Measurements from ENCODE around the gene BCO1.

Gene BCO1

GRCh38 chr16:81231014-81231413 lies 7.5 kb upstream of the BCO1 start:
- no peak overlapping the region for H3K4me3 ChIP-seq (ENCODE audit: low read length)
- DNase-seq (ENCODE audit: low read depth, low spot score), result no peak
- no peaks in the 10 kb centered on the region for H3K36me3 ChIP-seq (ENCODE audit: control insufficient read depth, insufficient read depth, low read length)
- H3K27me3 ChIP-seq (ENCODE audit: control insufficient read depth, insufficient read depth, low read length), result no peaks in the 10 kb centered on the region
- H3K27ac ChIP-seq (ENCODE audit: low read length), result no peak overlapping the region
- H3K4me1 ChIP-seq (ENCODE audit: control insufficient read depth, insufficient read depth, low read length), result no peaks in the 10 kb centered on the region
- H3K9me3 ChIP-seq (ENCODE audit: control insufficient read depth, insufficient read depth, low read length), result no peaks in the 10 kb centered on the region
- WGBS (ENCODE audit: insufficient coverage, insufficient read length), result no CpG with 5 or more reads among the region's 5 CpGs

GRCh38 chr16:81232740-81233367 lies 5.6 kb upstream of the BCO1 start:
- WGBS (ENCODE audit: insufficient coverage, insufficient read length), result no CpG with 5 or more reads among the region's 8 CpGs

GRCh38 chr16:81237282-81237681 lies 1.2 kb upstream of the BCO1 start:
- H3K4me1 ChIP-seq (ENCODE audit: control insufficient read depth, insufficient read depth, low read length), result peaks cover 5% of the 10 kb centered on the region
- H3K36me3 ChIP-seq (ENCODE audit: control insufficient read depth, insufficient read depth, low read length), result no peaks in the 10 kb centered on the region
- H3K9me3 ChIP-seq (ENCODE audit: control insufficient read depth, insufficient read depth, low read length), result no peaks in the 10 kb centered on the region
- WGBS (ENCODE audit: insufficient coverage, insufficient read length), result no CpG with 5 or more reads among the region's 8 CpGs
- H3K4me3 ChIP-seq (ENCODE audit: low read length), result no peak overlapping the region
- H3K27me3 ChIP-seq (ENCODE audit: control insufficient read depth, insufficient read depth, low read length), result no peaks in the 10 kb centered on the region
- no peak overlapping the region for H3K27ac ChIP-seq (ENCODE audit: low read length)
- DNase-seq (ENCODE audit: low read depth, low spot score), result no peak

More at GRCh38 chr16:81232740-81233367, 5.6 kb upstream of the BCO1 start:
- Histone ChIP-seq H3K4me1 (ENCODE audit: control insufficient read depth, insufficient read depth, low read length) (peaks cover 4% of the 10 kb centered on the region; the same call in 1 of the 2 replicates), H3K9me3 (ENCODE audit: control insufficient read depth, insufficient read depth, low read length) (no peaks in the 10 kb centered on the region), H3K27ac (ENCODE audit: low read length) (no peak overlapping the region), H3K27me3 (ENCODE audit: control insufficient read depth, insufficient read depth, low read length) (no peaks in the 10 kb centered on the region), H3K36me3 (ENCODE audit: control insufficient read depth, insufficient read depth, low read length) (no peaks in the 10 kb centered on the region), H3K4me3 (ENCODE audit: low read length) (no peak overlapping the region)
- no peak for DNase-seq (ENCODE audit: low read depth, low spot score)

DNA sequence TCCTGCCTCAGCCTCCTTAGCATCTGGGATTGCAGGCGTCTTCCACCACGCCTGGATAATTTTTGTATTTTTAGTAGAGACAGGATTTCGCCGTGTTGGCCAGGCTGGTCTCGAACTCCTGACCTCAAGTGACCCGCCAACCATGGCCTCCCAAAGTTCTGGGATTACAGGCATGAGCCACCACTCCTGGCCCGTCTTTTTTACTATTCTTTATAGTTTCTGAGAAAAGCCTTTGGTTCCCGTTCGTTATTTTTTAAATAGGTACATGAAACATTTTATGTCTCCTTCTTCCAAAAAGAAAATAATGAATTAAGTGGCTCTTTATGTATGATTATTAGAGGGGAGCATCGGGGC lies 570 bp upstream of the BCO1 start:
- H3K27me3 ChIP-seq (ENCODE audit: control insufficient read depth, insufficient read depth, low read length), result no peaks in the 10 kb centered on the region
- WGBS (ENCODE audit: insufficient coverage, insufficient read length), result no CpG with 5 or more reads among the region's 10 CpGs
- H3K9me3 ChIP-seq (ENCODE audit: control insufficient read depth, insufficient read depth, low read length), result no peaks in the 10 kb centered on the region
- no peak overlapping the region for H3K4me3 ChIP-seq (ENCODE audit: low read length)
- no peaks in the 10 kb centered on the region for H3K36me3 ChIP-seq (ENCODE audit: control insufficient read depth, insufficient read depth, low read length)
- no peak overlapping the region for H3K27ac ChIP-seq (ENCODE audit: low read length)
- no peak for DNase-seq (ENCODE audit: low read depth, low spot score)
- H3K4me1 ChIP-seq (ENCODE audit: control insufficient read depth, insufficient read depth, low read length), result peaks cover 5% of the 10 kb centered on the region

DNA sequence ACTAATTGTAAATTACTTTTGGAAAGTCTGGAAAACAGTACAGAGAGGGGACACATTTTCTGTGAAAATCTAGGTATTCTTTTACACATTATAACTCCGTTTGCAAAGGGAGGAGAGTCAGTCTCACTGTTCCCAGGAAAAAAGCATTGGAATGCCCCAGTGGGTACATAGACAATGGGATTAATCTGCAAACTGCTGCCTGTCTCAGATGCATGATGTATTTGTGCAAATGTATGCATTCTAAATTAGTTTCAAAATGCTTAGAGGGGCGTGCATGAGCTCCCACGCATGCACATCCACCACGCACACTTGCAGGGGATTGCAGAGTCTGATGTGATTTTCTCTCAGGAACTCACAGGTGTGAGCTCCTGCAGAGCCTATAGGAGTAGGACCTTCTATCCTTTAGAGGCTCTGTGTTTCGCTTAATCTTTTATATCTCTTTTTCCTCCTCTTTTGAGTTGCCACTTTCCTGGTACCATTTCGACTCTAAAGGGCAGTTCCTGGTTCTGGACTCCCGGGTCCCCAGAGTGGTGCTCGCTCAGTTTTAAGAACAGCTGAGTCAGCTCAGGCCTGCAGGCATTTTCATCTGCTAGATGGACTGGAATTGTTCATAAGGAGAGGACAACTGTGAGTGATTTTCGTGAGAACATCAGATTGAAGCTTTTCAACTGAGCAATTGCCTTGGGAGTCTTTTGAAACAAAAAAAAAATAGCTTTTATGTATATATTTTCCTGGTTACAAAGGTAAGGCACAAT lies 1.1 kb downstream of the BCO1 start:
- peaks cover 5% of the 10 kb centered on the region for H3K4me1 ChIP-seq (ENCODE audit: control insufficient read depth, insufficient read depth, low read length)
- no peaks in the 10 kb centered on the region for H3K27me3 ChIP-seq (ENCODE audit: control insufficient read depth, insufficient read depth, low read length)
- DNase-seq (ENCODE audit: low read depth, low spot score), result no peak
- no peaks in the 10 kb centered on the region for H3K36me3 ChIP-seq (ENCODE audit: control insufficient read depth, insufficient read depth, low read length)
- WGBS (ENCODE audit: insufficient coverage, insufficient read length), result no CpG with 5 or more reads among the region's 9 CpGs
- no peak overlapping the region for H3K4me3 ChIP-seq (ENCODE audit: low read length)
- H3K27ac ChIP-seq (ENCODE audit: low read length), result no peak overlapping the region
- H3K9me3 ChIP-seq (ENCODE audit: control insufficient read depth, insufficient read depth, low read length), result no peaks in the 10 kb centered on the region

DNA sequence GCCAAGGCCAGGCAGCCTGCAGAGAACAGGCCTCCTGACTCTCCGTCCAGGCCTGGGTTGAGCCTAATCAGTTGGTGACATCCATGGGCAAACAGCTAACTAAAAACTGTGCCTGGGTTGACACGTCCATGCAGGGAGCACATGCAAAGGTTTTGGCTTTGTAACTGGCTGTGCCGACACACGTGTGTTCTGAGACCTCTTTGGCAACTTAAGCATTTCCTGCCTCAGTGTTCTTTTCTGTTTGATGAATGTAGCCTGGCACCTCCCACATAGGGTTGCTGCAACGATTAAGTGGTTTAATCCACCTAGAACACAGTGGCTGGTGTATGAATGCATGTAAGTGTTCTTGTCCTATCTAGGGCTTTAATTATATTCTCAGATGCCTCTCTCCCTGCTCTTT lies 3.2 kb downstream of the BCO1 start:
- H3K27me3 ChIP-seq (ENCODE audit: control insufficient read depth, insufficient read depth, low read length), result no peaks in the 10 kb centered on the region
- H3K4me1 ChIP-seq (ENCODE audit: control insufficient read depth, insufficient read depth, low read length), result peaks cover 5% of the 10 kb centered on the region
- no peaks in the 10 kb centered on the region for H3K36me3 ChIP-seq (ENCODE audit: control insufficient read depth, insufficient read depth, low read length)
- no CpG with 5 or more reads among the region's 5 CpGs for WGBS (ENCODE audit: insufficient coverage, insufficient read length)
- H3K9me3 ChIP-seq (ENCODE audit: control insufficient read depth, insufficient read depth, low read length), result no peaks in the 10 kb centered on the region
- no peak overlapping the region for H3K27ac ChIP-seq (ENCODE audit: low read length)
- H3K4me3 ChIP-seq (ENCODE audit: low read length), result no peak overlapping the region
- no peak for DNase-seq (ENCODE audit: low read depth, low spot score)

- no peak for DNase-seq (ENCODE audit: low read depth, low spot score)
- H3K4me1 ChIP-seq (ENCODE audit: control insufficient read depth, insufficient read depth, low read length), result peaks cover 1% of the 10 kb centered on the region; the same call in 1 of the 2 replicates
- no peak overlapping the region for H3K4me3 ChIP-seq (ENCODE audit: low read length)
- no peaks in the 10 kb centered on the region for H3K36me3 ChIP-seq (ENCODE audit: control insufficient read depth, insufficient read depth, low read length)
- H3K27me3 ChIP-seq (ENCODE audit: control insufficient read depth, insufficient read depth, low read length), result no peaks in the 10 kb centered on the region
- no peaks in the 10 kb centered on the region for H3K9me3 ChIP-seq (ENCODE audit: control insufficient read depth, insufficient read depth, low read length)
- no CpG with 5 or more reads among the region's 8 CpGs for WGBS (ENCODE audit: insufficient coverage, insufficient read length)
- H3K27ac ChIP-seq (ENCODE audit: low read length), result no peak overlapping the region
Observed at GRCh38 chr16:81242977-81243618, 4.6 kb downstream of the BCO1 start.

DNA sequence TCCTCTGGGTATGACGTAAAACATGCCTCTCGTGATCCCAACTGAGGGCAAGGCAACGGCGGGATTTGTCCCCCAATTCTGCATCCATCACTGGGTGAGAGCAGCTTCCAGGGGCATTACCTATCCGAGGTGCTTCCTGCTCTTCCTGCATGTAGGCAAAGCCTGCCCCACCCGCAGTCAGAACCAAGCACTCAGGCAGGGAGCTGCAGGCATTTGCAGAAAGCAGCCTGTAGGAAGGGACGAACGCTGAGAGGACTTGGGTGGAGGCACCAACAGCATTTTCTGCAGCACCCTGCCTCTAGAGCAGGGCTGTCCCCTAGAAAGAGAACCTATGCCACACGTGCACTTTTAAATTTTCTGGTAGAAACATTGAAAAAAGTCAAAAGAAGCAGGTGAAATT lies 5.5 kb downstream of the BCO1 start:
- H3K36me3 ChIP-seq (ENCODE audit: control insufficient read depth, insufficient read depth, low read length), result no peaks in the 10 kb centered on the region
- WGBS (ENCODE audit: insufficient coverage, insufficient read length), result no CpG with 5 or more reads among the region's 9 CpGs

GRCh38 chr16:81251871-81252270 lies 13.4 kb downstream of the BCO1 start:
- whole genome bisulfite sequencing (ENCODE audit: insufficient coverage, insufficient read length), result no CpG with 5 or more reads among the region's 2 CpGs
- Histone ChIP-seq H3K36me3 (ENCODE audit: control insufficient read depth, insufficient read depth, low read length) (no peaks in the 10 kb centered on the region), H3K27ac (ENCODE audit: low read length) (no peak overlapping the region), H3K4me1 (ENCODE audit: control insufficient read depth, insufficient read depth, low read length) (no peaks in the 10 kb centered on the region), H3K4me3 (ENCODE audit: low read length) (no peak overlapping the region), H3K9me3 (ENCODE audit: control insufficient read depth, insufficient read depth, low read length) (no peaks in the 10 kb centered on the region), H3K27me3 (ENCODE audit: control insufficient read depth, insufficient read depth, low read length) (no peaks in the 10 kb centered on the region)
- DNase-seq (ENCODE audit: low read depth, low spot score), result no peak

More for the DNA sequence above, 5.5 kb downstream of the BCO1 start:
- Histone ChIP-seq H3K4me3 (ENCODE audit: low read length) (no peak overlapping the region), H3K9me3 (ENCODE audit: control insufficient read depth, insufficient read depth, low read length) (no peaks in the 10 kb centered on the region), H3K27ac (ENCODE audit: low read length) (no peak overlapping the region), H3K4me1 (ENCODE audit: control insufficient read depth, insufficient read depth, low read length) (peaks cover under 1% of the 10 kb centered on the region; the same call in 1 of the 2 replicates), H3K27me3 (ENCODE audit: control insufficient read depth, insufficient read depth, low read length) (no peaks in the 10 kb centered on the region)
- DNase-seq (ENCODE audit: low read depth, low spot score), result no peak

DNA sequence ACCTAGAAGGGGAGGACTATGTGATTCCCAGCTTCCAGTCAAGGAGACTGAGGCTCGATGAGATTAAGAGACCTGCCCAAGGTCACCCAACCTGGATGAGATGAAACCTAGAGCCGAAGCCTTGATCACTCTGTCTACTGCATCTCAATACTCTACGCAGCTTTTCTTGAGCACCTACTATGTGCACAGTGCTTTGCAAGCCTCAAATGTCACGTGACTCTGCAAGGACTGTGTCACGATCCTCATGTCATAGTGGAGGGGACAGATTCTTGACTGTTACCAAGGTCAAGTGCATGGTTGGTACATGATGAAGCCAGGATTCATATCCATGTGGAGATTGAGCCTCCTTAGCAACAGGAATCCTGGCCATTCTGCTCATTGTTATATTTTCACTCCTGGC lies 14.7 kb downstream of the BCO1 start:
- H3K27me3 ChIP-seq (ENCODE audit: control insufficient read depth, insufficient read depth, low read length), result no peaks in the 10 kb centered on the region
- no peak overlapping the region for H3K27ac ChIP-seq (ENCODE audit: low read length)
- no CpG with 5 or more reads among the region's 5 CpGs for WGBS (ENCODE audit: insufficient coverage, insufficient read length)
- H3K4me3 ChIP-seq (ENCODE audit: low read length), result no peak overlapping the region
- no peaks in the 10 kb centered on the region for H3K9me3 ChIP-seq (ENCODE audit: control insufficient read depth, insufficient read depth, low read length)
- no peaks in the 10 kb centered on the region for H3K4me1 ChIP-seq (ENCODE audit: control insufficient read depth, insufficient read depth, low read length)
- no peak for DNase-seq (ENCODE audit: low read depth, low spot score)
- H3K36me3 ChIP-seq (ENCODE audit: control insufficient read depth, insufficient read depth, low read length), result no peaks in the 10 kb centered on the region
